Epithelial cell of proximal tubule (primary cell): Measurements from ENCODE around the gene EYA4. TPM values are rescaled to one million over a fixed set of nuclear protein-coding genes. Genes with fewer than 3 reads are reported as not detected.

Experiments
- DNase-seq: peaks from one replicate; pipeline ENCODE4 v3.0.0-alpha.2; 2011; ENCODE audit warnings: low read depth
- H3K4me3 ChIP-seq: 2 replicates; pipeline ENCODE4 v1.5.1; 2011; ENCODE audit warnings: low read depth, mild to moderate bottlenecking, low read length
- CTCF ChIP-seq: conservative IDR thresholded peaks from 2 replicates; pipeline ENCODE4 v1.5.1; 2012; ENCODE audit warnings: low read depth, mild to moderate bottlenecking, low read length
- total RNA-seq: library from RNA; depleted of rRNA; stranded (reverse); fragments of >200 nt; gene quantifications from 2 replicates; pipeline ENCODE4 v1.2.3, GENCODE V29; 2015

Gene EYA4
- total RNA-seq, result 0.07 TPM in 1 of 2 replicates, not detected in the other

DNA sequence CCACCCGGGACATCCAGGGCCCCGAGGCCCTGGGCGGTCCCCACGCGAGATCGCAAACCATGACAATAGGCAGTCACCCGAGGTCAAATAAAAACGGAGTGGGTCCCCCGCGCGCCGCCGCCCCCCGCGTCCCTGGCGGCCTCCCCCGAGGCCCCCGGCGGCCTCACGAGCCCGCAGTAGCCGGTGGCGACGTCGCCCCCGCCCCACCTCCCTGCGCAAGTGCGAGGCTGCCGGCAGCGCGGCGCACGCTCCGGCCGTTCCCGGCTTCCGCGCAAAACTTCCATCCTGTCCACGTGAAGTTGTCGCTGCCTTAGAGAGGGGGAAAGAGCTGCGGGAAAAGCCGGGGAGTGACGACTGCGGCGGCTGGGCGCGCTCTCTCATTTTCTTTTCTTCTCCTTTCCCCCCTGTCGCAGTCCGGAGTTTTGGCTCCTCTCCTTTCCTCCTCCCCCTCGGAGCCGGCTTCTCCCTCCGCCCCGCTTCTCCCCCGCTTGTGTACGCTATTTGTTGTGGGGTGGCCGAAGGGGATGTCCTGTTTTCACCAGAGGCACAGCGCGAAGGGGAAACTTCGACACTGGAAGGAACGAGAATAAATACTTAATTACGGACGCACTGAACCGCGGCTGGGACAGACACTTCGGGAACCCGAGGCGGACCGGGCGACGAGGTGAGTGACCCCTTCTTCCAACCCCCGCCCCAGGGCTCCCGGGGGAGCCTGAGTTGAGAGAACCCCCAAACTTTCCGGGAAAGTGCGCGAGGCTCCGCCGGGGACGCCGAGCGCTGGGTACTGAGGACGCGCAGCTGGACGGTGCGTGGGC, at the start of gene EYA4:
TSS of gene EYA4 (plus strand) at position 272 of the 815 bp plus-strand sequence. CDS start 33,424 bp downstream, outside the sequence.
- no peak for DNase-seq
- TF ChIP-seq CTCF, result no peak
- peak within 1 kb of the TSS; percentile 12 for H3K4me3 ChIP-seq

GRCh38 chr6:133193396-133193795, 47.8 kb upstream of the EYA4 start:
- H3K4me3 ChIP-seq, result no peak overlapping the region
- no peak for TF ChIP-seq CTCF
- DNase-seq, result no peak

GRCh38 chr6:133198725-133199124, 42.4 kb upstream of the EYA4 start:
- DNase-seq, result no peak
- no peak overlapping the region for H3K4me3 ChIP-seq
- no peak for TF ChIP-seq CTCF

GRCh38 chr6:133201231-133201630, 39.9 kb upstream of the EYA4 start:
- TF ChIP-seq CTCF, result no peak
- no peak overlapping the region for H3K4me3 ChIP-seq
- no peak for DNase-seq

GRCh38 chr6:133202610-133203343, 38.4 kb upstream of the EYA4 start:
- DNase-seq, result peak; percentile 12
- no peak for TF ChIP-seq CTCF
- H3K4me3 ChIP-seq, result no peak overlapping the region

DNA sequence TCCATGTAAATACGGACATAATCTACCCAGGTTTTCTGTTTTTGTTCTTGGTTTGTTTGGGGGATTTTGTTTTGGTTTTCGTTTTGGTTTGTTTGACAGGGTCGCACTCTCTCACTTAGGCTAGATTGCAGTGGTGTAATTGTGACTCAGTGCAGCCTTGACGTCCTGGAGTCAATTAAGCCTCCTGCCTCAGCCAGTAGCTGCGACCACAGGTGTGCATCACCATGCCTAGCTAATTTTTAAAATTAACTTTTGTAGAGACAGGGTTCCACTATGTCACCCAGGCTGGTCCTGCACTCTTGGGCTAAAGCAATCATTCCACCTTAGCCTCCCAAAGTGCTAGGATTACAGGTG, 37.8 kb upstream of the EYA4 start:
- no peak overlapping the region for H3K4me3 ChIP-seq
- TF ChIP-seq CTCF, result no peak
- DNase-seq, result no peak

DNA sequence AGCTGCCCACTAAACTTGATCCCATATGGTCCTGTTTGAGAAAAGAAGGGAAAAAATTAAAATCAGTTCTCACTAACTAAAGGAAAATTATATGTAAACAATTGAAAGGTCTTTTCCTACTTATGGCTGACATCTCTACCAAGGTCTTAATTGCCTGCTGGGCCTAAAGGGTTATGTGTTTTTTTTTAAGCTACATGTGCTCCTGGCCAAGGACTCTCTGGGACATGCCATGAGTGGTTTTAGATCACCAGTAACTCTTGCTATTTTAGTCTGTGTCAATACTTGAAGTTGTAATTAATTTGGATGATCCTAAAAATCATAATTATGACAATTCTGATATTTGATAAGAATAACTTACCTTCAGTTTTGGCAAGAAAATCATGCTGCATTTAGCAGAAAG, 35.9 kb upstream of the EYA4 start:
- TF ChIP-seq CTCF, result no peak
- H3K4me3 ChIP-seq, result no peak overlapping the region
- DNase-seq, result no peak
